GM10266 (cell line): Measurements from ENCODE around the gene WDFY3.

Experiments
- DNase-seq: peaks from one replicate; pipeline ENCODE4 v3.0.0; 2012; ENCODE audit errors: extremely low spot score
- CTCF ChIP-seq: IDR thresholded peaks from 2 replicates; pipeline ENCODE4 v1.5.1; 2012; ENCODE audit warnings: mild to moderate bottlenecking, low read depth; ENCODE audit not compliant: control insufficient read depth, insufficient read depth; ENCODE audit errors: missing control alignments

The WDFY3 gene

DNA sequence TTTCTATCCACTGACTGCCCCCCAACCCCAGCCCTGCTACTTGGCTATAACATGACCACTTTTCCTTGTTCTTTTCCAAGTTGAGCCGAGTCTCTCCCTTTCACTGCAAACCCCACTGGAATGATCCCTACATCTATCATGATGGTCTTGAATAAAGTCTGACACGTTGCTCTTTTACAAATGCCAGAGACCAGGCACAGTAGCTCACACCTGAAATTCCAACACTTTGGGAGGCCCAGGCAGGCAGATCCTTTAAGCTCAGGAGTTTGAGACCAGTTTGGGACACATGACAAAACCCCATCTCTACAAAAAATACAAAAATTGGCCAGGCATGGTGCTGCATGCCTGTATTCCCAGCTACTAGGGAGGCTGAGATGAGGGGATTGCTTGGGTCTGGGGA is 100.9 kb downstream of the WDFY3 start:
- TF ChIP-seq CTCF, result no peak
- DNase-seq, result no peak

DNA sequence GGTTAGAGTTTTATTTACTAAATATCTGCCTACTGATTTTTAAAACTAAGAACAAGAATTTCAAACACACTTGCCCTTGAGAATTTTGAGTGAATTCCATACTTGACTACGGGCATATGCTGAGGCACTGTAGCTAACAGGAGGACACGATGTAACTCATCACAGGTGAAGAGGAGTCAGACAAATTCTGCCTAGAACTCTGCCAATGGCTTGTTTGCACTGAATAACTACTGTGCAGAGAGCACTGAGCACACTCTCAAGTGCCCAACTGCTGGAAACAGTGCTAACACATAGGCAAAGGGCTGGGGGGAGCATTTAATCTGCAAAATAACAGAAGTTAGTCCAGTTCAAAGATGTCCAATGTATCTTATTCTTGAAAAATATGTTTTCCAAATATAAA is 104.4 kb downstream of the WDFY3 start:
- no peak for TF ChIP-seq CTCF
- no peak for DNase-seq

DNA sequence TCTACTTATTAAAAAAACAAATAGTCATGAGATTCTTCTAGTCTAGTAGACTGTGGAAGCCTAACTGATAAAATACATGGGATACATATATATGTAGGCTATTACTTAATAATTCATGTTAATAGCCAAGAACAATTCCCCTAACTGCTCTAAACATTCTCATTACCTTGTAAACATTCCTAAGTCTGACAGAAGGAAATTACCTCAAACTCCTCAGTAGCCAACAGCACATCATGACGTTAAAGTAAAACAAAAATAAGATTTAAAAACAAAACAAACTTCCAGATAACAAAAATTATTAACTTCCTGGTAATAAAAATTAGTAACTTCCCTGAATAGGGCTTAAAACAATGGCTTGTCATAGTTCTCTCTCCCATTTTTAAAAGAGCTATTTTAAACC is 109.2 kb downstream of the WDFY3 start:
- no peak for TF ChIP-seq CTCF
- no peak for DNase-seq

DNA sequence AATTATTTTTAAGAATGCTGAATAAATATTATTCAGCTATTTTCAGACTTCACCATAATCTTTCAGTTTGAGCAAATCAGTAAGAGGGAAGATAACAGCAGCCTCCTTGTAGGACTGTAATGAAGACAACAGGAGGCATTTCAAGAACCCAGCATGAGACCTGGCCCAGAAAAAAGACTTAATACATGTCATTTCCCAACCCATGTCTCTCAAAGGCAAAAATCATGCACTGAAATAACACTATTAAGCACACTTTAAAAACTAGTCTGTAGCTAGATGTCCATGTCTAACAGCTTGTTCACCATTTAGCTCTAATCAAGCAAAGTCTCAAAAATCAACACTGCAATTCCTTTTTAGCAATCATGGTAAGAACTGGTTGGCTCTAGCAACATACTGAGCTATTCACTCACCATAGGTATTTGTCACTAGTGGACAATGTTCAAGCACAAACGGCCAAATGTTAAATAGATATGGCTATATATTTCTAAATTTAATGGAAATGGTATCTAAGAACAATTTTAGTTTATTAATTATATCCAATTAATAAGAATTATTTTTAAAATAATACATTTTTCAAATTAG is 109.9 kb downstream of the WDFY3 start:
- TF ChIP-seq CTCF, result no peak
- no peak for DNase-seq

DNA sequence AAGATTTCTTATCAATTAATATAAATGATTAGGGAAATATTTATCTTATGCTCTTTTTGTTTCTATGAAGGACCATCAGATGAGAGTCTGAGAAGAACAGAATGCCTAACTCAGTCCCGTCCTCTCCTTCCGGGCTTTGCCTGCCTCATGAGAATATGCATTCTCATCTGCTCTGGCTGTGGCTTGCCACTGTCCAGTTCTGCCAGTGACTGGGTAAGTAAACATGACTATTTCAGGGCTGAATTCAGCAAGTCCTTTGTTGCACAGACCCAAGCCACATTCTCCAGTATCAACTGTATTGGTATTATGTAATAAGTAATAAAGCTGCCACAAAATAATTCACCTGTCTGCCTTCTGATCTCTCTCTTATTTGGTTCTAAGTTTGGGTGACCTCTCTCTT is 110.7 kb downstream of the WDFY3 start:
- TF ChIP-seq CTCF, result no peak
- no peak for DNase-seq

GRCh38 chr4:84852081-84852480 is 114.4 kb downstream of the WDFY3 start:
- TF ChIP-seq CTCF, result no peak
- no peak for DNase-seq

DNA sequence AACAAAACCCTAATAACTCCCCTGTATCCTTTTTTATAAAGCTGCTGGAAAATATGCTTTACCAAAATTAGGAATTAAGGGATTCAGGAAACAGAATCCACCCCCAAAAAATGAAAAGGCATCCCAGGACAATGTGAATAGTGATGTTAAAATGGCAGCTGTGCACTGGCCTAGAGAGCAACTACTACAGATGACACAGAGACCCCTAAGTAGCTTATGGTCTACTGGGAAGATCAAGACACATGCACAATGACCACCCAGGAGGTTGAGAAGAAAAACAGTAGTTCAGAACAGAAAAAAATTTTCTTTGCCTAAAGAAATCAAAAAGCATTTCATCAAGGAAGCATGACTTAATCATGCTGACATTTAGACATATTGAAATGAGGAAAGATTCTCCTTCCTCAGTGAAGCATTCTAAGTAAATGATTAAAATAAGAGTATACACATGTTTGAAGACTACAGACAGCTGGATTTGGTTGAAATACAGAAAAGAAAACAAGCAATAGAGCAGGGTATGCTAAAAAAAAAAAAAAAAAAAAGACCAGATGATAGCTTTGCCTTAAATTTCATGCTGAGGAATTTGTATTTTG is 117.3 kb downstream of the WDFY3 start:
- TF ChIP-seq CTCF, result no peak
- DNase-seq, result no peak
